Endothelial cell (in vitro differentiated cells): Measurements from ENCODE around the gene ME1. TPM values are rescaled to one million over a fixed set of nuclear protein-coding genes. Genes with fewer than 3 reads are reported as not detected.
"Not testable (repeated sequence)": the region's sequence is repeated elsewhere in the genome, so short reads cannot be mapped to it uniquely, and the experiment has no call there.

Source experiments
- DNase-seq: peaks from one replicate; pipeline ENCODE4 v3.0.0; 2021; ENCODE audit warnings: low spot score
- H3K27ac Mint-ChIP-seq: one replicate; pipeline ENCODE4 v1.8.0; 2021; ENCODE audit warnings: mixed read lengths, inconsistent platforms; ENCODE audit not compliant: unreplicated experiment
- H3K27me3 Mint-ChIP-seq: one replicate; pipeline ENCODE4 v1.8.0; 2021; ENCODE audit warnings: mild to moderate bottlenecking, moderate library complexity, mixed read lengths, inconsistent platforms; ENCODE audit not compliant: unreplicated experiment
- H3K36me3 Mint-ChIP-seq: one replicate; pipeline ENCODE4 v1.8.0; 2021; ENCODE audit warnings: mild to moderate bottlenecking, low read depth, mixed read lengths, inconsistent platforms; ENCODE audit not compliant: unreplicated experiment
- H3K4me1 Mint-ChIP-seq: one replicate; pipeline ENCODE4 v1.8.0; 2021; ENCODE audit warnings: mild to moderate bottlenecking, mixed read lengths, inconsistent platforms; ENCODE audit not compliant: unreplicated experiment
- H3K4me3 Mint-ChIP-seq: one replicate; pipeline ENCODE4 v1.8.0; 2021; ENCODE audit warnings: mild to moderate bottlenecking, mixed read lengths, inconsistent platforms; ENCODE audit not compliant: unreplicated experiment
- H3K9me3 Mint-ChIP-seq: one replicate; pipeline ENCODE4 v1.8.0; 2021; ENCODE audit warnings: mixed read lengths, inconsistent platforms; ENCODE audit not compliant: unreplicated experiment
- CTCF ChIP-seq: fragments of 200-600 bp; sonication (generic); IDR thresholded peaks from one replicate; pipeline ENCODE4 v1.5.0; 2021; ENCODE audit warnings: antibody characterized with exemption; ENCODE audit not compliant: unreplicated experiment
- total RNA-seq: library from RNA; stranded (reverse); fragmentation: NEBNext Ultra II Directional; extraction: Animal tissue kit (Norgen Biotek cat#: 25700); gene quantifications from one replicate; pipeline ENCODE4 v1.2.1, GENCODE V29; 2021; ENCODE audit not compliant: unreplicated experiment

Gene ME1
- total RNA-seq, 1 donor from 2014 or later = 13.4 TPM

- no peak overlapping the region for H3K4me3 Mint-ChIP-seq
- H3K27ac Mint-ChIP-seq = no peak overlapping the region
- H3K27me3 Mint-ChIP-seq = no peaks in the 10 kb centered on the region
- H3K36me3 Mint-ChIP-seq = peaks cover 10% of the 10 kb centered on the region
- H3K4me1 Mint-ChIP-seq = no peaks in the 10 kb centered on the region
- DNase-seq = no peak
- TF ChIP-seq CTCF = no peak
- no peaks in the 10 kb centered on the region for H3K9me3 Mint-ChIP-seq
These were observed 137.7 kb downstream of the ME1 start for GRCh38 chr6:83292900-83293843.

GRCh38 chr6:83287298-83287697 is 143.6 kb downstream of the ME1 start:
- not testable (repeated sequence) for H3K27me3 Mint-ChIP-seq, H3K36me3 Mint-ChIP-seq, H3K4me1 Mint-ChIP-seq, H3K4me3 Mint-ChIP-seq, H3K27ac Mint-ChIP-seq, DNase-seq, H3K9me3 Mint-ChIP-seq

GRCh38 chr6:83285917-83286316 is 144.9 kb downstream of the ME1 start:
- no peak for DNase-seq
- H3K9me3 Mint-ChIP-seq = no peaks in the 10 kb centered on the region
- no peak overlapping the region for H3K4me3 Mint-ChIP-seq
- TF ChIP-seq CTCF = no peak
- no peaks in the 10 kb centered on the region for H3K4me1 Mint-ChIP-seq
- no peaks in the 10 kb centered on the region for H3K36me3 Mint-ChIP-seq
- H3K27ac Mint-ChIP-seq = no peak overlapping the region
- peaks cover 3% of the 10 kb centered on the region for H3K27me3 Mint-ChIP-seq

GRCh38 chr6:83273596-83273995 is 157.3 kb downstream of the ME1 start:
- Mint-ChIP-seq H3K9me3 (no peaks in the 10 kb centered on the region), H3K4me1 (no peaks in the 10 kb centered on the region), H3K4me3 (no peak overlapping the region), H3K27me3 (no peaks in the 10 kb centered on the region), H3K27ac (no peak overlapping the region), H3K36me3 (no peaks in the 10 kb centered on the region)
- no peak for TF ChIP-seq CTCF
- DNase-seq = no peak

GRCh38 chr6:83270971-83271719 is 159.7 kb downstream of the ME1 start:
- no peak for TF ChIP-seq CTCF
- Mint-ChIP-seq H3K27me3 (no peaks in the 10 kb centered on the region), H3K9me3 (no peaks in the 10 kb centered on the region), H3K4me1 (no peaks in the 10 kb centered on the region), H3K4me3 (no peak overlapping the region), H3K27ac (no peak overlapping the region), H3K36me3 (no peaks in the 10 kb centered on the region)
- DNase-seq = no peak
